GM12891 (cell line): Measurements from ENCODE around the gene TMPRSS2.

Experiments used
- PAX5 ChIP-seq: IDR thresholded peaks from 2 replicates; pipeline ENCODE4 v1.6.1; 2011; ENCODE audit warnings: low read length, moderate library complexity, mild to moderate bottlenecking; ENCODE audit not compliant: insufficient read depth, severe bottlenecking
- POLR2A ChIP-seq: IDR thresholded peaks from 2 replicates; pipeline ENCODE4 v1.6.1; 2011; ENCODE audit warnings: low read depth, low read length, control low read depth
- POLR2AphosphoS5 ChIP-seq: IDR thresholded peaks from 2 replicates; pipeline ENCODE4 v1.6.1; 2011; ENCODE audit warnings: low read depth, low read length, control low read depth
- POU2F2 ChIP-seq: IDR thresholded peaks from 2 replicates; pipeline ENCODE4 v1.6.1; 2011; ENCODE audit warnings: low read depth, mild to moderate bottlenecking, control low read depth, low read length, moderate library complexity
- SPI1 ChIP-seq: IDR thresholded peaks from 2 replicates; pipeline ENCODE4 v1.6.1; 2011; ENCODE audit warnings: low read depth, low read length, control low read depth
- TAF1 ChIP-seq: IDR thresholded peaks from 2 replicates; pipeline ENCODE4 v1.6.1; 2011; ENCODE audit warnings: low read depth, low read length, control low read depth

- TF ChIP-seq POLR2AphosphoS5 = no peak
- peak; percentile 52; the same call in 1 of the 2 replicates for TF ChIP-seq POLR2A
- no peak for TF ChIP-seq POU2F2
- TF ChIP-seq TAF1 = no peak
- TF ChIP-seq PAX5 = no peak
- TF ChIP-seq SPI1 = no peak
These were observed 74.4 kb downstream of the TMPRSS2 start for GRCh38 chr21:41433566-41433965.
